Astrocyte of the spinal cord (primary cell): ENCODE data around the gene SAG.

Experiments
- DNase-seq: peaks from one replicate; pipeline ENCODE4 v3.0.0; 2011; ENCODE audit warnings: low read depth, low spot score
- H3K4me3 ChIP-seq: 2 replicates; pipeline ENCODE4 v1.5.1; 2011; ENCODE audit warnings: low read depth, mild to moderate bottlenecking, low read length, moderate library complexity
- in situ Hi-C: cut with HindIII; loops from 2 replicates; pipeline ENCODE4 v1.10.0; 2017; ENCODE audit warnings: low sequenced_read_pairs
- TF ChIP-seq, protein P1 (sequence below): IDR thresholded peaks from 2 replicates; pipeline ENCODE4 v1.5.1; 2012; ENCODE audit warnings: low read depth, mild to moderate bottlenecking, low read length, inconsistent platforms

SAG gene

DNA sequence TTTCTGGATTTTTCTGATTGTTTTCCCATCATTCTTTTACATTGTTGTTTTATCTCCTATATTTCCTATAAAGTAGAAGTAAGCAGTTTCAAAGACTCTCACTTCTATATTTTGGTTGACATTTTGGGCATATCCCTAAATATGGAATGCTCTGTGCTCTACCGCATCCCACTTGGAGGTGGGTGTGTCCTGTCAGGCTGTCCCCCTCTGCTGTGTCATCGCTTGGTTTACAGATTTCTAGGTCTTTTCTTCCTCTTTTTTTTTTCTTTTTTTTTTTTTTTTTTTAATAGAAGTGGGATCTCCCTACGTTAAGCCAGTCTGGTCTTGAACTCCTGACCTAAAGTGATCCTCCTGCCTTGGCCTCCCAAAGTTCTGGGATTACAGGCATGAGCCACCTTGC is 60.0 kb downstream of the SAG start:
- in situ Hi-C loops = no loop called here
- no peak overlapping the region for H3K4me3 ChIP-seq
- TF ChIP-seq, protein P1, sequence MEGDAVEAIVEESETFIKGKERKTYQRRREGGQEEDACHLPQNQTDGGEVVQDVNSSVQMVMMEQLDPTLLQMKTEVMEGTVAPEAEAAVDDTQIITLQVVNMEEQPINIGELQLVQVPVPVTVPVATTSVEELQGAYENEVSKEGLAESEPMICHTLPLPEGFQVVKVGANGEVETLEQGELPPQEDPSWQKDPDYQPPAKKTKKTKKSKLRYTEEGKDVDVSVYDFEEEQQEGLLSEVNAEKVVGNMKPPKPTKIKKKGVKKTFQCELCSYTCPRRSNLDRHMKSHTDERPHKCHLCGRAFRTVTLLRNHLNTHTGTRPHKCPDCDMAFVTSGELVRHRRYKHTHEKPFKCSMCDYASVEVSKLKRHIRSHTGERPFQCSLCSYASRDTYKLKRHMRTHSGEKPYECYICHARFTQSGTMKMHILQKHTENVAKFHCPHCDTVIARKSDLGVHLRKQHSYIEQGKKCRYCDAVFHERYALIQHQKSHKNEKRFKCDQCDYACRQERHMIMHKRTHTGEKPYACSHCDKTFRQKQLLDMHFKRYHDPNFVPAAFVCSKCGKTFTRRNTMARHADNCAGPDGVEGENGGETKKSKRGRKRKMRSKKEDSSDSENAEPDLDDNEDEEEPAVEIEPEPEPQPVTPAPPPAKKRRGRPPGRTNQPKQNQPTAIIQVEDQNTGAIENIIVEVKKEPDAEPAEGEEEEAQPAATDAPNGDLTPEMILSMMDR = no peak
- DNase-seq = no peak

DNA sequence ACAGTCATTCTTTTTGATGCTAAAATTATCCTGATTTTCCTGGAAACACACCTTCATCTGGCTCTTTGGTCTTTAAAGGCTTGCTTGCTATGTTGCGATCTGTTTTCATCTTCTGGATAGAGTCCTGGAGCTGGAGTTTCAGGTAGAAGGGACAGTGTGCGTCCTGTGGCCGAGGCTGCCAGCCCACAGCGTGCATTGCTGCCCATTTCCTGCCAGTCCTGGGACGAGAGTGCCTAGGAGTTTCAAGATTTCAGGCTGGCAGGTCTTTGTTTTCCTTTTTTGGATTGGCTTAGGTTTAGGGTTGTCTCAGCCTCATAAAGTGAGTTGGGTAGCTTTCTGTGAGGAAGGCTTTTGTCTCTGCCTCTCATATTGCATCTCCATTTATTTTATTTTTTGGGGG is 61.1 kb downstream of the SAG start:
- in situ Hi-C loops = no loop called here
- no peak for DNase-seq
- TF ChIP-seq, protein P1 = no peak
- no peak overlapping the region for H3K4me3 ChIP-seq

DNA sequence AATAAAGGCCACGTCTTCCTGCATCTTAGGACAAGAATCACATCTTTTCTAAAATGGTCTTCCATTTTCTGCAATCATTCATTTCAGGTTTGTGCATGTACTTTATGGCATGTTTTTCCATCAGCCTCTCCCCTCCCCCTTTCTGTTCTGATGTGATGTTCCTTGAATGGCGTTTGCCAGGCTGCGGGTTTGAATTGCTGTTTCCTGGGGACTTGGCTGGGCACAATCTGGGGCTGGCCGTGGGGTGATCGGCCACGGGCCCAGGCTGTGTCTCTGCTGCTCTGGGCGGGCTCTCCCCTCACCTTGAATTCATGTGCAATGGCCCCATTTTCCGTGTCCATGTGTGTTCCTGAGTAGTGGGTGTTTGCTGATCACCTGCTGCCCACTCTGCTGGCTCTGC is 61.8 kb downstream of the SAG start:
- no peak overlapping the region for H3K4me3 ChIP-seq
- no peak for DNase-seq
- TF ChIP-seq, protein P1 = no peak
- in situ Hi-C loops = no loop called here

DNA sequence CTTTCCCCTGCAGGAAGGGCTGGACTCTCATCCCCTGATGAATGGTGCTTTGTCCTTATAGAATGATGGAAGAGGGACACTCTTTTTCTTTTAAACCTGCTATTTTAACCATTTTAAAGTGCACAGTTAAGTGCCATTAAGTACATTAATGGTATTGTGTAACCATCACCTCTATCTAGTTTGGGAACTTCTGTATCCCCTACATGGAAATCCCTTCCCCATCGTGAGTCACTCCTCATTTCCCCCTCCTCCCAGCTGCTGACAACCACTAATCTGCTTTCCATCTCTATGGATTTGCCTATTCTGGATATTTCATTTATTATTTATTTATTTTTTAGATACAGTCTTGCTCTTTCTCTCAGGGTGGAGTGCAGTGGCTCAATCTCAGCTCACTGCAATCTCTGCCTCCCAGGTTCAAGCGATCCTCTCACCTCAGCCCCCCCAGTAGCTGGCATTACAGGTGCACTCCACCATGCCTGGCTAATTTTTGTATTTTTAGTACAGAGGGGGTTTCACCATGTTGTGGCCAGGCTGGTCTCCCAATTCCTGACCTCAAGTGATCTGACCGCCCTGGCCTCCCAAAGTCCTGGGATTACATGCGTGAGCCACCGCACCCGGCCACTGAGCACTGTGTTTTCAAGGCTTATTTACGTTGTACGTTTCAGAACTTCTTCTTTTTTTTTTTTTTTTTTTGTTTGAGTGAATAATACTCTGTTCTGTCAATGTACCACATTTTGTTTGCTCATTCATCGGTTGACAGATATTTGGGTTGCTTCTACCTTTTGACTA is 62.5 kb downstream of the SAG start:
- in situ Hi-C loops = no loop called here

DNA sequence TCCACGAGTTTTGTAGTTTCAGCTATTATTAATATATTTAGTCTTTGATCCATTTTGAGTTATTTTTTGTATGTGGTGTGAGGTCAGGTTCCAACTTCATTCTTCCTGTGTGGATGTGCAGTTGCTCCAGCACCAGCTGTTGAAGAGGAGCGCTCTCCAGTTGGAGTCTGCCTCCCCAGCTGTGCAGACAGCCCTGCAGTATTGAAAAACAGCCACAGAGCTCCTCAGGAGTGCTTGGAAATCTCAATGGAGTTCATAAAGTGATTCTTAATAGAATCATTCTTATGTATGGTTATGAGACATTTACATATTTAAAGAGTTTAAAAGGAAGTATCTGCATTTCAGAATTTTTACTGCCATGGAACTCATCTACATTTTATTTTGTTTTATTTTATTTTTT is 64.0 kb downstream of the SAG start:
- no peak overlapping the region for H3K4me3 ChIP-seq
- TF ChIP-seq, protein P1 = no peak
- in situ Hi-C loops = no loop called here
- no peak for DNase-seq

More for the DNA sequence above, 62.5 kb downstream of the SAG start:
- TF ChIP-seq, protein P1 = no peak
- no peak overlapping the region for H3K4me3 ChIP-seq
- DNase-seq = no peak

DNA sequence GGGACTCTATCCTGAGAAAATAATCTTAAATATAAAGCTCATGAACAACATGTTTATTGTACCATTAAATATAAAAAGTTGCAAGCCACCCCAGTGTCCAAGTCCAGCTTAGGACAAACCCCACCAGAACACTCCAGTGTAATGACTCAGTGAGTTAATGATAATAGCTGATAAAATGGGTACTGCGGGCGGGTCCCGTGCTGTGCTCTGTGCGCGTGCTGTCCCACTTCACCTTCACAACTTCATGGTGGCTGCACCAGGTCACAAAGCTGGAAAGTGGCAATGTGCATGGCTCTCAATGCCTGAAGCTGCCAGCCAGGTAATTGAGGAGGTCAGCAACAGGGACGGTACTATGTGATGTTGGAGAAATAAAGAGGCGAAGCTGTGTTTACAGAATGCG is 65.2 kb downstream of the SAG start:
- in situ Hi-C loops = no loop called here
- TF ChIP-seq, protein P1 = no peak
- no peak for DNase-seq
- H3K4me3 ChIP-seq = no peak overlapping the region
